ENCODE measurements around the gene CST1. TPM values are rescaled to one million over a fixed set of nuclear protein-coding genes. Genes with fewer than 3 reads are reported as not detected.
"Not testable (repeated sequence)": the region's sequence is repeated elsewhere in the genome, so short reads cannot be mapped to it uniquely, and the experiment has no call there.

The CST1 gene
- total RNA-seq, 4 donors from 2014 or later: not detected

- Histone ChIP-seq H3K4me1 (no peaks in the 10 kb centered on the region), H3K36me3 (no peaks in the 10 kb centered on the region), H3K27me3 (peaks cover 33% of the 10 kb centered on the region), H3K9me3 (no peaks in the 10 kb centered on the region), H3K4me3 (no peak overlapping the region), H3K27ac (no peak overlapping the region)
- TF ChIP-seq POLR2A (IDR thresholded peaks at IDR 0.05) (no peak), POLR2AphosphoS5 (IDR thresholded peaks at IDR 0.05) (no peak), CTCF (IDR thresholded peaks at IDR 0.05) (no peak), EP300 (IDR thresholded peaks at IDR 0.05) (no peak)
- no peak for ATAC-seq
- WGBS, 2 donors (ENCODE audit: low coverage in 1 of 2): 89 to 92% methylated on average over 4 of the region's 4 CpGs
Observed at GRCh38 chr20:23773579-23773978, 22.8 kb upstream of the CST1 start.

- WGBS, 2 donors (ENCODE audit: low coverage in 1 of 2): 100% methylated on average over 1 to 2 of the region's 8 CpGs
- no peak overlapping the region for H3K4me3 ChIP-seq
- no peaks in the 10 kb centered on the region for H3K36me3 ChIP-seq
- no peaks in the 10 kb centered on the region for H3K9me3 ChIP-seq
- H3K27ac ChIP-seq: no peak overlapping the region
- H3K27me3 ChIP-seq: peaks cover 33% of the 10 kb centered on the region
- no peak for TF ChIP-seq POLR2A (IDR thresholded peaks at IDR 0.05)
- TF ChIP-seq CTCF (IDR thresholded peaks at IDR 0.05): no peak
- TF ChIP-seq EP300 (IDR thresholded peaks at IDR 0.05): no peak
- TF ChIP-seq POLR2AphosphoS5 (IDR thresholded peaks at IDR 0.05): no peak
- ATAC-seq: no peak
- H3K4me1 ChIP-seq: no peaks in the 10 kb centered on the region
Observed at GRCh38 chr20:23773127-23773526, 22.4 kb upstream of the CST1 start.

GRCh38 chr20:23772074-23772473, 21.3 kb upstream of the CST1 start:
- no peak overlapping the region for H3K27ac ChIP-seq
- WGBS, 2 donors (ENCODE audit: low coverage in 1 of 2): 33% methylated on average over 1 of the region's 3 CpGs; no CpG with 5 or more reads in 1 of the 2 donors
- no peak for TF ChIP-seq EP300 (IDR thresholded peaks at IDR 0.05)
- no peak for TF ChIP-seq POLR2A (IDR thresholded peaks at IDR 0.05)
- TF ChIP-seq CTCF (IDR thresholded peaks at IDR 0.05): no peak
- TF ChIP-seq POLR2AphosphoS5 (IDR thresholded peaks at IDR 0.05): no peak
- peaks cover 33% of the 10 kb centered on the region for H3K27me3 ChIP-seq
- no peak overlapping the region for H3K4me3 ChIP-seq
- H3K4me1 ChIP-seq: no peaks in the 10 kb centered on the region
- H3K9me3 ChIP-seq: no peaks in the 10 kb centered on the region
- H3K36me3 ChIP-seq: no peaks in the 10 kb centered on the region
- no peak for ATAC-seq

- WGBS, 2 donors (ENCODE audit: low coverage in 1 of 2): 19 to 68% methylated on average over 2 of the region's 2 CpGs
- H3K27ac ChIP-seq: no peak overlapping the region
- no peaks in the 10 kb centered on the region for H3K4me1 ChIP-seq
- TF ChIP-seq EP300 (IDR thresholded peaks at IDR 0.05) (no peak), POLR2A (IDR thresholded peaks at IDR 0.05) (no peak), POLR2AphosphoS5 (IDR thresholded peaks at IDR 0.05) (no peak), CTCF (IDR thresholded peaks at IDR 0.05) (no peak)
- peaks cover 0 to 13% (median 0%) of the 10 kb centered on the region in 3 donors for H3K9me3 ChIP-seq
- H3K27me3 ChIP-seq: peaks cover 22% of the 10 kb centered on the region
- no peak overlapping the region for H3K4me3 ChIP-seq
- no peak for ATAC-seq
- H3K36me3 ChIP-seq: no peaks in the 10 kb centered on the region
Observed at GRCh38 chr20:23770384-23770783, 19.6 kb upstream of the CST1 start.

- H3K4me3 ChIP-seq, H3K36me3 ChIP-seq, H3K4me1 ChIP-seq, H3K27ac ChIP-seq, ATAC-seq: not testable (repeated sequence)
- peaks cover 0 to 22% (median 0%) of the 10 kb centered on the region in 3 donors for H3K9me3 ChIP-seq
- H3K27me3 ChIP-seq: peaks cover 16% of the 10 kb centered on the region
Observed at GRCh38 chr20:23768520-23768919, 17.8 kb upstream of the CST1 start.
